NK-92 treated with Interleukin-12 subunit alpha and Interleukin-12 subunit beta, amount 100 ng/mL, for 24 hours (cell line): ENCODE data around the gene FAM107B.

Experiments used
- DNase-seq: peaks from one replicate; lab custom pipeline; 2025; lab: John Stamatoyannopoulos, UW

Gene FAM107B

GRCh38 chr10:14578060-14578952, 196.4 kb downstream of the FAM107B start:
- DNase-seq = no peak

GRCh38 chr10:14574885-14575284, 199.8 kb downstream of the FAM107B start:
- no peak for DNase-seq

- no peak for DNase-seq
Measured at GRCh38 chr10:14574291-14574690, 200.4 kb downstream of the FAM107B start.

GRCh38 chr10:14573666-14574261, 200.9 kb downstream of the FAM107B start:
- DNase-seq = no peak

GRCh38 chr10:14572811-14573210, 201.9 kb downstream of the FAM107B start:
- no peak for DNase-seq

GRCh38 chr10:14571866-14572507, 202.7 kb downstream of the FAM107B start:
- DNase-seq = no peak

GRCh38 chr10:14570800-14571199, 203.9 kb downstream of the FAM107B start:
- no peak for DNase-seq

- no peak for DNase-seq
Measured at GRCh38 chr10:14569274-14570060, 205.2 kb downstream of the FAM107B start.

GRCh38 chr10:14567421-14567820, 207.3 kb downstream of the FAM107B start:
- DNase-seq = no peak

- no peak for DNase-seq
Measured at GRCh38 chr10:14566498-14566897, 208.2 kb downstream of the FAM107B start.

GRCh38 chr10:14565199-14565598, 209.5 kb downstream of the FAM107B start:
- no peak for DNase-seq

- no peak for DNase-seq
Measured at GRCh38 chr10:14564268-14564744, 210.4 kb downstream of the FAM107B start.

GRCh38 chr10:14563359-14563940, 211.2 kb downstream of the FAM107B start:
- DNase-seq = no peak

- DNase-seq = no peak
Measured at GRCh38 chr10:14563076-14563336, 211.7 kb downstream of the FAM107B start.

GRCh38 chr10:14562218-14563075, 212.2 kb downstream of the FAM107B start:
- DNase-seq = no peak

- DNase-seq = no peak
Measured at GRCh38 chr10:14560791-14561765, 213.6 kb downstream of the FAM107B start.

GRCh38 chr10:14560274-14560673, 214.4 kb downstream of the FAM107B start:
- DNase-seq = no peak

GRCh38 chr10:14558025-14558424, 216.7 kb downstream of the FAM107B start:
- DNase-seq = no peak

- DNase-seq = no peak
Measured at GRCh38 chr10:14557567-14557966, 217.1 kb downstream of the FAM107B start.
